Measurements from ENCODE around the gene RAPGEF3. TPM values are rescaled to one million over a fixed set of nuclear protein-coding genes. Genes with fewer than 3 reads are reported as not detected.

Gene RAPGEF3
- total RNA-seq, 1 experiment from 2014 or later, result 5.7 TPM

GRCh38 chr12:47797441-47797840 is 38.8 kb upstream of the RAPGEF3 start:
- CTCF ChIA-PET, result interaction anchor here (0.6 to 1.2 kb wide), 2 partner anchors 38 to 41 kb away, joined by 3 to 5 read pairs; no protein-coding TSS in a partner anchor
- H3K4me1 ChIP-seq (replicated peaks; ENCODE audit: insufficient read depth), result no peaks in the 10 kb centered on the region
- POLR2A ChIA-PET (ENCODE audit: unreplicated experiment), result no interaction called here
- no peak overlapping the region for H2AFZ ChIP-seq
- H3K4me2 ChIP-seq, result no peak overlapping the region
- peaks cover 6% of the 10 kb centered on the region; the same call in 1 of the 2 replicates for H4K20me1 ChIP-seq (ENCODE audit: insufficient read depth)
- intact Hi-C loops (cut with micrococcal nuclease; ENCODE audit: unreplicated experiment), result loop anchor here (1.0 kb wide), 1 partner anchor 40 kb away; no protein-coding TSS in a partner anchor
- H3K4me3 ChIP-seq, result no peak overlapping the region
- no peak overlapping the region for H3K27ac ChIP-seq
- peak; percentile 46 for TF ChIP-seq CTCF (conservative IDR thresholded peaks at IDR 0.05)
- TF ChIP-seq EZH2 (IDR thresholded peaks at IDR 0.05; ENCODE audit: low read depth), result no peak
- no peak for DNase-seq
- no TSS peak for BruUV-seq (replicated peaks)
- no peaks in the 10 kb centered on the region for H3F3A ChIP-seq (ENCODE audit: insufficient read depth, low read depth)
- H3K9me3 ChIP-seq (ENCODE audit: insufficient read depth, low read depth), result no peaks in the 10 kb centered on the region
- no peaks in the 10 kb centered on the region for H3K36me3 ChIP-seq (ENCODE audit: low read depth)
- no peaks in the 10 kb centered on the region for H3K9me2 ChIP-seq (ENCODE audit: insufficient read depth)
- no peaks in the 10 kb centered on the region for H3K27me3 ChIP-seq (ENCODE audit: insufficient read depth, low read depth)
- H3K79me2 ChIP-seq (ENCODE audit: low read depth), result no peaks in the 10 kb centered on the region

GRCh38 chr12:47795814-47796411 is 37.2 kb upstream of the RAPGEF3 start:
- H3K4me1 ChIP-seq (replicated peaks; ENCODE audit: insufficient read depth), result no peaks in the 10 kb centered on the region

GRCh38 chr12:47795121-47795813 is 36.6 kb upstream of the RAPGEF3 start:
- Histone ChIP-seq H3K9me2 (ENCODE audit: insufficient read depth) (no peaks in the 10 kb centered on the region), H3K4me3 (no peak overlapping the region), H3F3A (ENCODE audit: insufficient read depth, low read depth) (no peaks in the 10 kb centered on the region), H3K79me2 (ENCODE audit: low read depth) (no peaks in the 10 kb centered on the region), H2AFZ (no peak overlapping the region), H3K27me3 (ENCODE audit: insufficient read depth, low read depth) (no peaks in the 10 kb centered on the region), H3K9me3 (ENCODE audit: insufficient read depth, low read depth) (no peaks in the 10 kb centered on the region), H3K4me1 (replicated peaks; ENCODE audit: insufficient read depth) (no peaks in the 10 kb centered on the region), H3K27ac (no peak overlapping the region), H3K4me2 (no peak overlapping the region), H4K20me1 (ENCODE audit: insufficient read depth) (no peaks in the 10 kb centered on the region; the same call in 1 of the 2 replicates), H3K36me3 (ENCODE audit: low read depth) (0 out of 2 replicates have a peak, but pooled peaks cover 4% of the 10 kb centered on the region)
- TF ChIP-seq EZH2 (IDR thresholded peaks at IDR 0.05; ENCODE audit: low read depth) (no peak), CTCF (conservative IDR thresholded peaks at IDR 0.05) (no peak)
- BruUV-seq (replicated peaks), result no TSS peak
- intact Hi-C loops (cut with micrococcal nuclease; ENCODE audit: unreplicated experiment), result no loop called here
- CTCF ChIA-PET, result no interaction called here
- POLR2A ChIA-PET (ENCODE audit: unreplicated experiment), result no interaction called here
- DNase-seq, result no peak

More at GRCh38 chr12:47795814-47796411, 37.2 kb upstream of the RAPGEF3 start:
- H3F3A ChIP-seq (ENCODE audit: insufficient read depth, low read depth), result no peaks in the 10 kb centered on the region
- no peaks in the 10 kb centered on the region for H3K79me2 ChIP-seq (ENCODE audit: low read depth)
- POLR2A ChIA-PET (ENCODE audit: unreplicated experiment), result interaction anchor here (0.7 kb wide), 1 partner anchor 29 kb away, joined by 3 read pairs; no protein-coding TSS in a partner anchor
- no peaks in the 10 kb centered on the region for H3K9me3 ChIP-seq (ENCODE audit: insufficient read depth, low read depth)
- H3K4me3 ChIP-seq, result no peak overlapping the region
- no peak overlapping the region for H3K4me2 ChIP-seq
- no peak for DNase-seq
- CTCF ChIA-PET, result no interaction called here
- TF ChIP-seq CTCF (conservative IDR thresholded peaks at IDR 0.05) (no peak), EZH2 (IDR thresholded peaks at IDR 0.05; ENCODE audit: low read depth) (no peak)
- no peak overlapping the region for H2AFZ ChIP-seq
- BruUV-seq (replicated peaks), result no TSS peak
- intact Hi-C loops (cut with micrococcal nuclease; ENCODE audit: unreplicated experiment), result no loop called here
- H3K27ac ChIP-seq, result no peak overlapping the region
- no peaks in the 10 kb centered on the region for H3K9me2 ChIP-seq (ENCODE audit: insufficient read depth)
- 0 out of 2 replicates have a peak, but pooled peaks cover 4% of the 10 kb centered on the region for H3K36me3 ChIP-seq (ENCODE audit: low read depth)
- H4K20me1 ChIP-seq (ENCODE audit: insufficient read depth), result no peaks in the 10 kb centered on the region; the same call in 1 of the 2 replicates
- H3K27me3 ChIP-seq (ENCODE audit: insufficient read depth, low read depth), result no peaks in the 10 kb centered on the region

Data from PC-9 (cell line).